ENCODE data around the gene UCK1.

UCK1 gene

GRCh38 chr9:131511880-131512279 lies 19.2 kb downstream of the UCK1 start:
- no peaks in the 10 kb centered on the region for H4K20me1 ChIP-seq (ENCODE audit: low read depth, low read length)
- no peak overlapping the region for H3K9ac ChIP-seq (ENCODE audit: low read length)
- H3K9me3 ChIP-seq (ENCODE audit: insufficient read depth, low read length) = no peaks in the 10 kb centered on the region
- H3K4me3 ChIP-seq (ENCODE audit: insufficient read depth, low read length, poor library complexity, severe bottlenecking) = no peak overlapping the region
- no peak overlapping the region for H3K27ac ChIP-seq (ENCODE audit: low read depth, low read length)
- TF ChIP-seq CTCF (IDR thresholded peaks at IDR 0.05; ENCODE audit: insufficient read depth, low read length, poor library complexity, severe bottlenecking) (no peak), EZH2phosphoT487 (conservative IDR thresholded peaks at IDR 0.05; ENCODE audit: low read length) (no peak)
- no peaks in the 10 kb centered on the region for H3K79me2 ChIP-seq (ENCODE audit: insufficient read depth, low read length)
- no peaks in the 10 kb centered on the region for H3K27me3 ChIP-seq (ENCODE audit: low read length)
- H3K36me3 ChIP-seq (ENCODE audit: low read length) = peaks cover 6% of the 10 kb centered on the region
- no peak overlapping the region for H2AFZ ChIP-seq (ENCODE audit: low read depth, low read length, severe bottlenecking)
- H3K9me2 ChIP-seq (replicated peaks; ENCODE audit: insufficient read depth, low read length) = no peaks in the 10 kb centered on the region
- no peak overlapping the region for H3K4me2 ChIP-seq (ENCODE audit: low read depth, low read length, poor library complexity, severe bottlenecking)
- H3F3A ChIP-seq (ENCODE audit: insufficient read depth) = 0 out of 2 replicates have a peak, but pooled peaks cover 5% of the 10 kb centered on the region

- H3K36me3 ChIP-seq (ENCODE audit: low read length) = peaks cover 6% of the 10 kb centered on the region
- H3K4me3 ChIP-seq (ENCODE audit: insufficient read depth, low read length, poor library complexity, severe bottlenecking) = no peak overlapping the region
- no peak overlapping the region for H3K4me2 ChIP-seq (ENCODE audit: low read depth, low read length, poor library complexity, severe bottlenecking)
- no peaks in the 10 kb centered on the region for H3K9me2 ChIP-seq (replicated peaks; ENCODE audit: insufficient read depth, low read length)
- H3K9me3 ChIP-seq (ENCODE audit: insufficient read depth, low read length) = no peaks in the 10 kb centered on the region
- no peaks in the 10 kb centered on the region for H3K79me2 ChIP-seq (ENCODE audit: insufficient read depth, low read length)
- no peak overlapping the region for H3K27ac ChIP-seq (ENCODE audit: low read depth, low read length)
- 0 out of 2 replicates have a peak, but pooled peaks cover 2% of the 10 kb centered on the region for H3F3A ChIP-seq (ENCODE audit: insufficient read depth)
- H3K27me3 ChIP-seq (ENCODE audit: low read length) = no peaks in the 10 kb centered on the region
- no peaks in the 10 kb centered on the region for H4K20me1 ChIP-seq (ENCODE audit: low read depth, low read length)
- H3K9ac ChIP-seq (ENCODE audit: low read length) = no peak overlapping the region
- no peak overlapping the region for H2AFZ ChIP-seq (ENCODE audit: low read depth, low read length, severe bottlenecking)
- TF ChIP-seq CTCF (IDR thresholded peaks at IDR 0.05; ENCODE audit: insufficient read depth, low read length, poor library complexity, severe bottlenecking) = no peak
- TF ChIP-seq EZH2phosphoT487 (conservative IDR thresholded peaks at IDR 0.05; ENCODE audit: low read length) = no peak
Measured at GRCh38 chr9:131511416-131511815, 19.6 kb downstream of the UCK1 start.

GRCh38 chr9:131505012-131505411 lies 26.1 kb downstream of the UCK1 start:
- no peak for TF ChIP-seq CTCF (IDR thresholded peaks at IDR 0.05; ENCODE audit: insufficient read depth, low read length, poor library complexity, severe bottlenecking)
- no peak for TF ChIP-seq EZH2phosphoT487 (conservative IDR thresholded peaks at IDR 0.05; ENCODE audit: low read length)
- Histone ChIP-seq H3K27me3 (ENCODE audit: low read length) (no peaks in the 10 kb centered on the region), H3F3A (ENCODE audit: insufficient read depth) (peaks cover 14% of the 10 kb centered on the region), H2AFZ (ENCODE audit: low read depth, low read length, severe bottlenecking) (no peak overlapping the region), H3K4me2 (ENCODE audit: low read depth, low read length, poor library complexity, severe bottlenecking) (no peak overlapping the region), H3K9me3 (ENCODE audit: insufficient read depth, low read length) (no peaks in the 10 kb centered on the region), H3K36me3 (ENCODE audit: low read length) (no peaks in the 10 kb centered on the region), H3K4me3 (ENCODE audit: insufficient read depth, low read length, poor library complexity, severe bottlenecking) (no peak overlapping the region), H4K20me1 (ENCODE audit: low read depth, low read length) (no peaks in the 10 kb centered on the region), H3K9me2 (replicated peaks; ENCODE audit: insufficient read depth, low read length) (no peaks in the 10 kb centered on the region), H3K79me2 (ENCODE audit: insufficient read depth, low read length) (peaks cover 6% of the 10 kb centered on the region), H3K9ac (ENCODE audit: low read length) (no peak overlapping the region), H3K27ac (ENCODE audit: low read depth, low read length) (no peak overlapping the region)
